Esophagus muscularis mucosa (tissue), 3 donors: ENCODE data around the gene HEATR5A.

ENCODE experiments used
- CTCF ChIP-seq, 3 experiments: fragments of 200-600 bp in 2 of 3; fragments of 450-650 bp in 1 of 3; sonication (generic) in 2 of 3; IDR thresholded peaks; one replicate each; pipeline ENCODE4 v1.5.1; 2017 to 2019; ENCODE audit warnings: antibody characterized with exemption in 3 of 3, mild to moderate bottlenecking in 2 of 3, moderate library complexity in 1 of 3
- POLR2A ChIP-seq: fragments of 450-650 bp; IDR thresholded peaks from one replicate; pipeline ENCODE4 v1.6.1; 2017; ENCODE audit warnings: antibody characterized with exemption, moderate library complexity, mild to moderate bottlenecking, low read depth

- TF ChIP-seq POLR2A (no peak), CTCF (IDR thresholded peaks at IDR 0.05) (no peak)
These were observed 28.3 kb downstream of the HEATR5A start for GRCh38 chr14:31391977-31392503.
